ENCODE data around the gene ARSG.

DNA sequence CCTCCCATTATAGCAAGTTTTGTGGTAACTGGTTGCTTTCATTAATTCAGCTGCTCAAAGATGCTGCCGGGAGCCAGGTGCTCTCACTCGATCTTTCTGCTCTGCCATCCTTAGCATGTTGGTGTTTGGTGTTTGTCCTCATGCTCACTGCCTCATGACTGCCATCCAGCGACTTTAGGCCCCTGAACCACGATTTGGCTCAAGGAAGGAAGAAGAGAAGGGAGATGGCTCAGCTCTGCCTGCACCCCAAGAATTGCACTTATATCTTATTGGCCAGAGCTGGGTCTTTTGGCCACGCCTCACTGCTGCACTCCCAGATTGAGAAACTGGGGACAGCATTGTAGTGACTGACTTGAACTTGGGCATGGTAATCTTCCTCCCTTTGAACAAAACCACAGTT is 52.7 kb downstream of the ARSG start:
- TF ChIP-seq MXI1 (conservative IDR thresholded peaks at IDR 0.05; ENCODE audit: poor library complexity, severe bottlenecking), result no peak
- no peak for TF ChIP-seq CTCF (IDR thresholded peaks at IDR 0.05; ENCODE audit: poor library complexity, severe bottlenecking)
- TF ChIP-seq POLR2AphosphoS5 (IDR thresholded peaks at IDR 0.05), result no peak
- no peak for TF ChIP-seq SMC3 (conservative IDR thresholded peaks at IDR 0.05; ENCODE audit: poor library complexity)
- no peak for TF ChIP-seq EZH2 (IDR thresholded peaks at IDR 0.05; ENCODE audit: borderline replicate concordance, insufficient read depth, low read length, poor library complexity, severe bottlenecking)
